Osteoblast (primary cell): Measurements from ENCODE around the gene OGA. TPM values are rescaled to one million over a fixed set of nuclear protein-coding genes. Genes with fewer than 3 reads are reported as not detected.

ENCODE experiments used
- DNase-seq: peaks from one replicate; pipeline ENCODE4 v3.0.0; 2011; ENCODE audit warnings: low spot score, mixed read lengths; ENCODE audit not compliant: insufficient read length; ENCODE audit errors: missing footprints
- H2AFZ ChIP-seq: 2 replicates; pipeline ENCODE4 v1.6.0; 2011; ENCODE audit warnings: mild to moderate bottlenecking, low read length
- H3K27ac ChIP-seq: 2 replicates; pipeline ENCODE4 v1.5.1; 2011; ENCODE audit warnings: mild to moderate bottlenecking, low read depth, low read length, moderate library complexity
- H3K27me3 ChIP-seq: 2 replicates; pipeline ENCODE4 v1.6.0; 2012; ENCODE audit warnings: mild to moderate bottlenecking, control low read depth, inconsistent platforms, low read length, moderate library complexity; ENCODE audit not compliant: insufficient read depth
- H3K36me3 ChIP-seq: 2 replicates; pipeline ENCODE4 v1.5.1; 2011; ENCODE audit warnings: mild to moderate bottlenecking, low read length, control low read depth, moderate library complexity; ENCODE audit not compliant: insufficient read depth
- H3K4me1 ChIP-seq: 2 replicates; pipeline ENCODE4 v1.5.1; 2011; ENCODE audit warnings: mild to moderate bottlenecking, low read length, control low read depth, moderate library complexity; ENCODE audit not compliant: insufficient read depth
- H3K4me2 ChIP-seq: 2 replicates; pipeline ENCODE4 v1.6.0; 2011; ENCODE audit warnings: mild to moderate bottlenecking, low read length; ENCODE audit not compliant: insufficient read depth
- H3K4me3 ChIP-seq: fragments of 200-600 bp; sonication (generic); 3 replicates; pipeline ENCODE4 v1.5.1; 2012; ENCODE audit warnings: mild to moderate bottlenecking, low read length, inconsistent platforms; ENCODE audit not compliant: insufficient read depth
- H3K79me2 ChIP-seq: 2 replicates; pipeline ENCODE4 v1.6.0; 2012; ENCODE audit warnings: mild to moderate bottlenecking, low read length, control low read depth, inconsistent platforms; ENCODE audit not compliant: insufficient read depth
- H3K9me3 ChIP-seq: 2 replicates; pipeline ENCODE4 v1.5.1; 2011; ENCODE audit warnings: low read depth, low read length, control low read depth
- H4K20me1 ChIP-seq: 2 replicates; pipeline ENCODE4 v1.6.0; 2012; ENCODE audit warnings: mild to moderate bottlenecking, low read length, control low read depth; ENCODE audit not compliant: insufficient read depth
- CTCF ChIP-seq: IDR thresholded peaks from 2 replicates; pipeline ENCODE4 v1.5.1; 2011; ENCODE audit warnings: mild to moderate bottlenecking, low read depth, low read length, moderate library complexity; ENCODE audit errors: extremely low read depth
- total RNA-seq: library from RNA; depleted of rRNA; stranded (reverse); fragments of >200 nt; gene quantifications from 2 replicates; pipeline ENCODE4 v1.2.3, GENCODE V29; 2012

Gene OGA
- total RNA-seq, 1 donor, result 121 TPM

- H3K27me3 ChIP-seq, result peaks cover 22% of the 10 kb centered on the region
- no peaks in the 10 kb centered on the region for H3K79me2 ChIP-seq
Observed at GRCh38 chr10:101759309-101760247, 58.7 kb downstream of the OGA start.

DNA sequence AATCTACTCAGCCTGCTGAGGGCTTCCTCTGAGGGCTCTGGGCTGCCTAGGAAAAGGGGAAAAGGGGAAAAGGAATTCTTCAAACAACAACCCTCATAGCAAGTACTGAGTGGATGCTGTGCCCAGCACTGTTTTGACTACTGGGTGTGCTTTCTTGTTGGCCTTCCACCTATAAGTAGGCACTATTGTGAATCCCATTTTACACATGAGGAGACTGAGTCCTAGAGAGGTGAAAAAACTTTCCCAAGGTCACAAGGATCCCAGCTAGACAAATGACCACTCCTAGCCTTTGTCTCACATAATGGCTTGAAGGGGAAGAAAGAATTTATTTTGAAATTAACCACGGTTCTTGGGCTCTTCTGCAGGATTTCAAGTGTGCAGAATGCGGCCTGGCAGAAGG, 59.4 kb downstream of the OGA start:
- Histone ChIP-seq H4K20me1 (peaks cover 2% of the 10 kb centered on the region), H3K4me1 (no peaks in the 10 kb centered on the region), H3K4me3 (no peak overlapping the region), H3K27ac (no peak overlapping the region), H3K36me3 (no peaks in the 10 kb centered on the region), H3K27me3 (peaks cover 29% of the 10 kb centered on the region), H3K4me2 (no peak overlapping the region), H3K9me3 (no peaks in the 10 kb centered on the region), H3K79me2 (no peaks in the 10 kb centered on the region), H2AFZ (no peak overlapping the region)
- TF ChIP-seq CTCF, result no peak
- no peak for DNase-seq

More at GRCh38 chr10:101759309-101760247, 58.7 kb downstream of the OGA start:
- Histone ChIP-seq H3K4me3 (no peak overlapping the region), H3K27ac (no peak overlapping the region), H2AFZ (no peak overlapping the region), H3K9me3 (no peaks in the 10 kb centered on the region), H3K4me1 (no peaks in the 10 kb centered on the region), H4K20me1 (peaks cover 2% of the 10 kb centered on the region), H3K36me3 (no peaks in the 10 kb centered on the region), H3K4me2 (no peak overlapping the region)
- no peak for TF ChIP-seq CTCF
- peak; percentile 67 for DNase-seq

GRCh38 chr10:101752241-101752640, 66.0 kb downstream of the OGA start:
- H3K36me3 ChIP-seq, result no peaks in the 10 kb centered on the region
- no peaks in the 10 kb centered on the region for H3K9me3 ChIP-seq
- no peak overlapping the region for H3K4me3 ChIP-seq
- peaks cover 20% of the 10 kb centered on the region for H3K27me3 ChIP-seq
- H3K27ac ChIP-seq, result no peak overlapping the region
- no peaks in the 10 kb centered on the region for H3K79me2 ChIP-seq
- no peaks in the 10 kb centered on the region for H4K20me1 ChIP-seq
- no peak for DNase-seq
- H2AFZ ChIP-seq, result no peak overlapping the region
- H3K4me2 ChIP-seq, result no peak overlapping the region
- no peak for TF ChIP-seq CTCF
- no peaks in the 10 kb centered on the region for H3K4me1 ChIP-seq
